GM15510 (cell line): ENCODE measurements around the gene BUD23.

Experiments used
- POLR2A ChIP-seq: IDR thresholded peaks from 3 replicates; pipeline ENCODE4 v1.6.1; 2011; ENCODE audit warnings: borderline replicate concordance; ENCODE audit not compliant: insufficient read length; ENCODE audit errors: extremely low read depth

The BUD23 gene

GRCh38 chr7:73718905-73719805, 35.8 kb downstream of the BUD23 start, which contains the start of gene STX1A:
Gene STX1A (minus strand): TSS chr7:73719669. CDS start chr7:73719631, 38 bp downstream.
- peak; percentile 61 for TF ChIP-seq POLR2A

DNA sequence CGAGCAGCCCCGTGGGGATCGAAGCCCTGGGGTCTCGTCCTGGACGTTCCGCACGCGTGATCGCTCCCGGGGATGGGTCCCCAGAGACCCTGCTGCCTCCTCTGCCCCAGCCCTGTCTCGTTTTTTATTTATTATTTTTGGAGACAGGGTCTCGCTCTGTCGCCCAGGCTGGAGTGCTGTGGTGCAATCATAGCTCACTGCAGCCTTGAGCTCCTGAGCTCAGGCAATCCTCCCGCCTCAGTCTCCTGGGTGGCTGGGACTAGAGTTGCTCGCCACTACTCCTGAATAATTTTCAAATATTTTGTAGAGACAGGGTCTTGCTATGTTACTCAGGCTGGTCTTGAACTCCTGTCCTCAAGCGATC, 36.4 kb downstream of the BUD23 start:
- TF ChIP-seq POLR2A: no peak

- no peak for TF ChIP-seq POLR2A
Measured at GRCh38 chr7:73721377-73721817, 38.0 kb downstream of the BUD23 start.

DNA sequence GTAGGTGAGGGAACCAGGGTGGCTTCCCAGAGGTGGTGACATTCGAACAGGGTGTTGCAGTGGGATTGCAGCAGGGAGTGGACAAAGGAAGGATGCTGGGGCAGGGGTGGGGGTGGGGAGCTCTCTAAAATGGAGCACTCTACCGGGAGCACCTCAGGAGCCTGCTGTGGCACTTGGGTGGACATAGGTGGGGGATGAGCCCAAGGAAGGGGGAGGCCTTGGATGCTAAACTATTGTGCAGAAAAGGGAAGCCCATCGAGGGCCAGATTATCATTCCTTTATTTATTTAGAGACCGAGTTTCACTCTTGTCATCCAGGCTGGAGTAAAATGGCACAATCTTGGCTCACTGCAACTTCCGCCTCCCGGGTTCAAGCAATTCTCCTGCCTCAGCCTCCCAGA, 39.4 kb downstream of the BUD23 start:
- no peak for TF ChIP-seq POLR2A

- no peak for TF ChIP-seq POLR2A
Measured at GRCh38 chr7:73723813-73724212, 40.4 kb downstream of the BUD23 start.

DNA sequence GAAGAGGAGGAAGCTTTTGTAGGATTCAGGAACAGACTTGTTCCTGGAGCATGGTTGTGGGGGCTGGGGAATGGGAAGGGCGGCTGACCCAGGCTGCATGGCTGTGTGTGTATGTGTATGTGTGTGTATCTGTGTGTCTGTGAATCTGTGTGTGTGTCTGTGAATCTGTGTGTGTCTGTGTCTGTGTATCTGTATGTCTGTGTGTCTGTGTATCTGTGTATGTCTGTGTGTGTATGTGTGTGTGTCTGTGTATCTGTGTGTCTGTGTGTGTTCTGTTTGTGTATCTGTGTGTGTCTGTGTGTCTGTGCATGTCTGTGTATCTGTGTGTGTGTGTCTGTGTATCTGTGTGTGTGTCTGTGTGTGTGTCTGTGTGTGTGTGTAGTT, 42.7 kb downstream of the BUD23 start:
- no peak for TF ChIP-seq POLR2A

GRCh38 chr7:73727952-73728351, 44.6 kb downstream of the BUD23 start:
- TF ChIP-seq POLR2A: no peak

- TF ChIP-seq POLR2A: no peak
Measured at GRCh38 chr7:73728551-73728950, 45.2 kb downstream of the BUD23 start.

DNA sequence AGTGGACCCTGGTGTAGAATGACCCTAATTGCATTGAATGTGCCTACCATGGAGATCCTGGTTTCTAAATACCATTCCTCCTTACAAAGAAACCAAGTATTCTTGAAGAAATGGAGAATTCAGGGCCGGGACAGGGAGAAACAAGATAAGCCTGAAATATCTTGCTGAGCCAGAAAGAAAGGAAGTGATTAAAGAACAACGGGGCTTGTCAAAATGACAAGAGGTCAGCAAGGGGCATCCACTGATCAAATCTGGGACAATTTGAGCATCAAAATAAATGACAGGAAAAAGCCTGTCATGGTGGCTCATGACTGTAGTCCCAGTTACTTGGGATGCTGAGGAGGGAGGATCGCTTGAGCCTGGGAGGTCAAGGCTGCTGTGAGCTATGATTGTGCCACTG, 47.1 kb downstream of the BUD23 start:
- TF ChIP-seq POLR2A: no peak

GRCh38 chr7:73732397-73732796, 49.0 kb downstream of the BUD23 start:
- no peak for TF ChIP-seq POLR2A

GRCh38 chr7:73734619-73735527, 51.5 kb downstream of the BUD23 start:
- peak; percentile 26 for TF ChIP-seq POLR2A

GRCh38 chr7:73735528-73735905, 52.1 kb downstream of the BUD23 start:
- TF ChIP-seq POLR2A: no peak

DNA sequence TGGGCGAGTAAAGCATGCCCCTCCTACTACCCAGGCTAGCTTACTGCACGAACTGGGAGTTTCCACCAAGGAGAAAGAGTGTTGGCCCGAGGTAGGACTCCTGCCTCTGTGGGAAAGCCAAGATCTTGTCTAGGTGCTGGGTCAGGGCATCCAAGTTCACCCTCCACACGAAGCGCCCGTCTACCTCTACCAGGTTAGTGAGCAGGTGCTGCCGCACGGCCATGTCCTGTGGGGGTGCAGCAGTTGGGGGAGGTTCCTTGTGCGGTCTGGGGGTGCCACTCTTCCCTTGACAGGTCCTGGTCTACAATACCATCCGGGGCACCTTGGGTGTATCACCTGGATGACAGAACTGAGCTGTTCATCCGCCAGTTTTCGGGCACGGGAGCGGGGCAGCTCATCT, 53.5 kb downstream of the BUD23 start:
- TF ChIP-seq POLR2A: no peak

DNA sequence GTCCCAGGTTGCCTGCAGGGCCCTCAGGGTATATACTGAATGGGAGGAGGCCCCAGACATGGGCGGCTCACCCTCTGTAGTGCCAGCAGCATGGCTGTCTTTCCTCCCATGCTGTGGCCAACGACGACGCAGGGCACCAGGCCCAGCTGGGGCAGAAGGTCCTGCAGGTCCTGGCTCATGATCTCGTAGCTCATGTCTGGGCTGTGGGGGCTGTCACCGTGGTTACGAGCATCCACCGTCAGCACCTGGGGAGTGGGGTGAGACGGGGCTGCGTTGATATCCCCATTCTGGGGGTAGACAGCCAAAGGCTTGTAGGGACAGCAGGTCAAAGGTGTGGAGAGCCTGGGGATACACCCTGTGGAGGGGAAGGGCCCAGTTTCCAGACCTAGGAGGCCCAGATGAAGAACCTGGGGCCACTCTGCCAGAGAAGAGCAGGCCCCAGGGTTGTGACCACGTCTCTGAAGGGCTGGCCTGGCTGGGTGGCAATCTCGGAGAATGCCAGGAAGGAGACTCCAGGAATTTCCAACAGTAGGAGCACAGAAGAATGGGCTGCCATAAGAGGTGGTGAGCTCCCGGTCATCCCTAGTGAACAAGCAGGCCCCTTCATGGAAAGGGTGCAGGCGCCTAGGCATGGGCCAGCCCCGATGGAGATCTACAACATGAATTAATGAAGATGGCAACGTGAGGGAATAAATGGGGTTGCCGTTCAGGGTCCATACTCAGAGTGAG, 54.3 kb downstream of the BUD23 start:
- no peak for TF ChIP-seq POLR2A

DNA sequence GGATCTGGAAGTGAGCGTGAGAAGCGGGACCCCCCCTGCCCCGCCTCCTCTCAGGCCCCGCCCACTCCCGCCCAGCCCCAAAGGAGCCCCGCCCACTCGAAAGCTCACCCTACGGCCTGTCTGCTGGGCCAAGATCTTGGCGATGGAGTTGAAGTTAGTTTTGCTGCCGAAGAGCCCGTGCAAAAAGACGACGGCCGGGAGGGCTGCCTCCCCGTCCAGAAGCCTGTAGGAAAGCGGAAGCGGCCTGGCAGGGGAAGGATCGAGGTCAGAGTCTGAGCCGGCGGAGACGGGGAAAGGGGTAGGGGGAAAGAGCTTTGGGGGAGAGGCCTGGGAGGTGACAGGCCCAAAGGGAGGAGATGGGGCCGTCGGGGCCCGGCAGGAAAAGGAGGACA, 54.8 kb downstream of the BUD23 start:
- peak; percentile 4 for TF ChIP-seq POLR2A
